ENCODE results near the gene C11orf68. TPM values are rescaled to one million over a fixed set of nuclear protein-coding genes. Genes with fewer than 3 reads are reported as not detected.

Gene C11orf68
- total and polyA plus RNA-seq, 9 of the 15 experiments (the other 6 are each of a cell fraction or from before 2014, with no cell fraction given) = 3.6 to 35.9 (median 12.8) TPM

- TF ChIP-seq BRD9 (IDR thresholded peaks at IDR 0.05; ENCODE audit: low read depth, partially characterized antibody) = peak; percentile 34
- TF ChIP-seq BACH1 (tag; IDR thresholded peaks at IDR 0.05) = peak; percentile 86
- TF ChIP-seq RAD51 (IDR thresholded peaks at IDR 0.05; ENCODE audit: borderline replicate concordance, low read depth) = peak; percentile 42; the same call in 1 of the 2 replicates
- TF ChIP-seq SAFB (IDR thresholded peaks at IDR 0.05; ENCODE audit: borderline replicate concordance, low read depth, low read length) = no peak
- 0 out of 2 replicates have a peak, but pooled peaks have one; percentile 11 for TF ChIP-seq ZFP91 (CRISPR knock-in tag; IDR thresholded peaks at IDR 0.05)
- no peak for TF ChIP-seq ARNT (IDR thresholded peaks at IDR 0.05)
- TF ChIP-seq, protein P1, sequence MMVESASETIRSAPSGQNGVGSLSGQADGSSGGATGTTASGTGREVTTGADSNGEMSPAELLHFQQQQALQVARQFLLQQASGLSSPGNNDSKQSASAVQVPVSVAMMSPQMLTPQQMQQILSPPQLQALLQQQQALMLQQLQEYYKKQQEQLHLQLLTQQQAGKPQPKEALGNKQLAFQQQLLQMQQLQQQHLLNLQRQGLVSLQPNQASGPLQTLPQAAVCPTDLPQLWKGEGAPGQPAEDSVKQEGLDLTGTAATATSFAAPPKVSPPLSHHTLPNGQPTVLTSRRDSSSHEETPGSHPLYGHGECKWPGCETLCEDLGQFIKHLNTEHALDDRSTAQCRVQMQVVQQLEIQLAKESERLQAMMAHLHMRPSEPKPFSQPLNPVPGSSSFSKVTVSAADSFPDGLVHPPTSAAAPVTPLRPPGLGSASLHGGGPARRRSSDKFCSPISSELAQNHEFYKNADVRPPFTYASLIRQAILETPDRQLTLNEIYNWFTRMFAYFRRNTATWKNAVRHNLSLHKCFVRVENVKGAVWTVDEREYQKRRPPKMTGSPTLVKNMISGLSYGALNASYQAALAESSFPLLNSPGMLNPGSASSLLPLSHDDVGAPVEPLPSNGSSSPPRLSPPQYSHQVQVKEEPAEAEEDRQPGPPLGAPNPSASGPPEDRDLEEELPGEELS (CRISPR knock-in tag; IDR thresholded peaks at IDR 0.05; ENCODE audit: borderline replicate concordance) = peak; percentile 21; the same call in 1 of the 2 replicates
- TF ChIP-seq ADNP (tag; IDR thresholded peaks at IDR 0.05) = no peak
- TF ChIP-seq ZC3H11A (IDR thresholded peaks at IDR 0.05; ENCODE audit: low read depth, low read length) = no peak
- no peak for TF ChIP-seq ZBTB40 (IDR thresholded peaks at IDR 0.05)
- TF ChIP-seq ZBTB40 (CRISPR knock-in tag; IDR thresholded peaks at IDR 0.05) = no peak; the same call in 1 of the 2 replicates
Measured at GRCh38 chr11:65899356-65900124, 19.3 kb downstream of the C11orf68 start (continued).
